B cell (primary cell): ENCODE data around the gene SKAP2. TPM values are rescaled to one million over a fixed set of nuclear protein-coding genes. Genes with fewer than 3 reads are reported as not detected.

Source experiments
- ATAC-seq: fragments of 200-7000 bp; cut with Tn5 transposase; one replicate; pipeline ENCODE4 v1.10.0; 2021; ENCODE audit warnings: low read depth, mild to moderate bottlenecking, moderate number of reproducible peaks, moderate library complexity
- CTCF ChIA-PET: fragments of 350-600 bp; sonication (Branson Sonifier 250); formaldehyde crosslinking; loops from one replicate; lab custom pipeline; 2021; ENCODE audit warnings: antibody characterized with exemption, inconsistent platforms; lab: Charles Lee
- POLR2A ChIA-PET: fragments of 350-600 bp; sonication (Branson Sonifier 250); formaldehyde crosslinking; loops from one replicate; lab custom pipeline; 2021; ENCODE audit warnings: antibody characterized with exemption; lab: Charles Lee
- DNase-seq: peaks from one replicate; pipeline ENCODE4 v3.0.0; 2013
- H2AFZ ChIP-seq: 2 replicates; pipeline ENCODE4 v1.6.1; 2012; ENCODE audit warnings: mild to moderate bottlenecking, low read depth, low read length; ENCODE audit not compliant: insufficient read depth, poor library complexity, severe bottlenecking
- H3K27ac ChIP-seq, 2 donors: 1 replicate in 1 of 2; 2 replicates in 1 of 2; pipeline ENCODE4 v1.5.1; 2012 to 2013; ENCODE audit warnings: low read length in 2 of 2, mild to moderate bottlenecking in 2 of 2, moderate library complexity in 1 of 2
- H3K27me3 ChIP-seq, 4 experiments: fragments of 200-600 bp in 1 of 4; sonication (generic) in 1 of 4; replicated peaks in 1 of 4; 1 replicate in 2 of 4; 2 replicates in 2 of 4; pipeline versions ENCODE4 v1.6.1 to v1.7.0; 2013 to 2016; ENCODE audit warnings: low read length in 3 of 4, mild to moderate bottlenecking in 2 of 4, mixed read lengths in 1 of 4, moderate library complexity in 1 of 4; ENCODE audit not compliant: insufficient read depth in 4 of 4, control insufficient read depth in 3 of 4; ENCODE audit errors: control extremely low read depth in 1 of 4
- H3K36me3 ChIP-seq, 2 experiments: replicated peaks in 1 of 2; 1 replicate in 1 of 2; 2 replicates in 1 of 2; pipeline versions ENCODE4 v1.6.1 to v1.7.1; 2013; ENCODE audit warnings: low read length in 1 of 2; ENCODE audit not compliant: insufficient read depth in 2 of 2, control insufficient read depth in 1 of 2; ENCODE audit errors: control extremely low read depth in 1 of 2, extremely low read depth in 1 of 2
- H3K4me1 ChIP-seq, 2 donors: fragments of 200-600 bp in 1 of 2; sonication (generic) in 1 of 2; 1 replicate in 1 of 2; 2 replicates in 1 of 2; pipeline versions ENCODE4 v1.5.1 to v1.6.1; 2013 to 2017; ENCODE audit warnings: low read length in 2 of 2; ENCODE audit not compliant: control insufficient read depth in 2 of 2, insufficient read depth in 2 of 2
- H3K4me2 ChIP-seq: replicated peaks from 2 replicates; pipeline ENCODE3; 2012; ENCODE audit warnings: mild to moderate bottlenecking, low read depth, low read length; ENCODE audit not compliant: poor library complexity, severe bottlenecking
- H3K4me3 ChIP-seq, 5 experiments: fragments of 200-600 bp in 1 of 5; sonication (generic) in 1 of 5; 1 replicate in 3 of 5; 2 replicates in 2 of 5; pipeline versions ENCODE4 v1.5.1 to v1.7.0; 2011 to 2016; ENCODE audit warnings: low read length in 4 of 5, mild to moderate bottlenecking in 4 of 5, low read depth in 2 of 5, control low read depth in 1 of 5, moderate library complexity in 1 of 5; ENCODE audit not compliant: insufficient read depth in 1 of 5; ENCODE audit errors: control extremely low read depth in 1 of 5, extremely low read depth in 1 of 5
- H3K79me2 ChIP-seq: fragments of 200-600 bp; sonication (generic); one replicate; pipeline ENCODE4 v1.6.0; 2016; ENCODE audit warnings: low read length; ENCODE audit not compliant: control insufficient read depth, insufficient read depth
- H3K9ac ChIP-seq: fragments of 200-600 bp; sonication (generic); 2 replicates; pipeline ENCODE4 v1.6.1; 2017; ENCODE audit warnings: mild to moderate bottlenecking, low read length, moderate library complexity
- H3K9me3 ChIP-seq, 3 donors: one replicate each; pipeline versions ENCODE4 v1.6.1 to v1.7.1; 2013; ENCODE audit warnings: low read length in 2 of 3; ENCODE audit not compliant: control insufficient read depth in 2 of 3, insufficient read depth in 1 of 3; ENCODE audit errors: control extremely low read depth in 1 of 3
- H4K20me1 ChIP-seq: 2 replicates; pipeline ENCODE4 v1.6.0; 2012; ENCODE audit warnings: mild to moderate bottlenecking, low read length; ENCODE audit not compliant: insufficient read depth, control insufficient read depth, poor library complexity, severe bottlenecking
- H3K27ac Mint-ChIP-seq: one replicate; pipeline ENCODE4 v1.8.0; 2021; ENCODE audit warnings: mixed read lengths
- H3K27me3 Mint-ChIP-seq: one replicate; pipeline ENCODE4 v1.8.0; 2021; ENCODE audit warnings: mixed read lengths
- H3K4me1 Mint-ChIP-seq: one replicate; pipeline ENCODE4 v1.8.0; 2021; ENCODE audit warnings: mixed read lengths
- H3K4me3 Mint-ChIP-seq: one replicate; pipeline ENCODE4 v1.8.0; 2021; ENCODE audit warnings: mixed read lengths
- H3K9me3 Mint-ChIP-seq: one replicate; pipeline ENCODE4 v1.8.0; 2022; ENCODE audit warnings: mixed read lengths; ENCODE audit not compliant: insufficient read depth
- EZH2 ChIP-seq: IDR thresholded peaks from 2 replicates; pipeline ENCODE4 v1.6.1; 2012; ENCODE audit warnings: borderline replicate concordance, low read depth, mild to moderate bottlenecking, moderate library complexity, low read length; ENCODE audit not compliant: insufficient read depth, poor library complexity, severe bottlenecking
- WGBS: methylation state at CpG from one replicate; pipeline ENCODE4 v1.1.5; 2013; ENCODE audit warnings: missing lambda C conversion rate; ENCODE audit not compliant: insufficient coverage; 5-methylcytosine and 5-hydroxymethylcytosine counted together
- intact Hi-C: fragments of 100-400 bp; cut with micrococcal nuclease; formaldehyde crosslinking; loops from one replicate; pipeline ENCODE4 v1.10.0; 2022
- polyA plus RNA-seq: library from polyadenylated mRNA; depleted of rRNA; stranded (reverse); fragments of >200 nt; gene quantifications from 2 replicates; pipeline ENCODE4 v1.2.3, GENCODE V29; 2012
- total RNA-seq, 2 donors: library from RNA; stranded (reverse); fragments of 120-200 nt in 1 of 2; gene quantifications; 1 replicate in 1 of 2; 2 replicates in 1 of 2; pipeline versions ENCODE4 v1.2.3 to v1.2.4, GENCODE V29; 2013 to 2022
- TF ChIP-seq, protein P1 (sequence below): fragments of 200-600 bp; IDR thresholded peaks from one replicate; pipeline ENCODE4 v1.8.0; 2022; ENCODE audit warnings: antibody characterized with exemption, mild to moderate bottlenecking

SKAP2 gene
- total and polyA plus RNA-seq, 2 donors (not counting 1 experiment from before 2014, with no cell fraction given), result 12.8 to 58.4 TPM

DNA sequence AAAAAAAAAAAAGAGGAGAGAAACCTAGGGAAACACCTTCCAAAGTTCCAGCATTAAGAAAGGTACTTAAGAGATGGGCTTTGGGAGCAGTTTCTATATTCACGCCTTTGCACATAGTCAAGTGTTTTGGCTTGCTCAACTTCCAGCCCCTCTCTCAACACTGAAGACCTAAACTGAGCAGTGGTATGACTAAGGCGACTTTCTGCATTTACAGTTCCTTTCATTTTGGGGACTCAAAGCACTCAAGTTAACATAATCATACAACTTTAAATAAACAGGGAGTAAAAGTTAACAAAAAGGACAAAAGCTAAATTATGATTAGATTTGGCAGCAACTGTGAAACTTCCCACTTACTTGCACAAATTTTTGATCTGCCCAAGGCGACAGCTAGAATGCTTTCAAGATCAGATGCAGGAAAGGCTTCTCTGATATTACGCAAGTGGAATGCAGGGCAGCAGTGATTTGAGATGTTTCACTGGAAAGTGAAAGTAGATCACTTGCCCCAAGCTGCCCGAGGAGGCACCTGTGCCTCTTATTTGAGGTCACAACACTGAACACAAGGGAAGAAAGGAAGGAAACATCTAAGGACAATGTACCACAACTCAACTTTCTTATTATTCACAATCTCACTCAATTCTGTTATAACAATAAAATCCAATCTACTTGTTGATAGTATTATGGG, 199.5 kb downstream of the SKAP2 start:
- Histone ChIP-seq H3K4me2 (peak overlapping the region; percentile 44), H3K27ac (no peak overlapping the region), H2AFZ (peak overlapping the region; percentile 16), H3K4me1 (peaks cover 0 to 6% of the 10 kb centered on the region in 2 donors), H3K9me3 (no peaks in the 10 kb centered on the region), H4K20me1 (no peaks in the 10 kb centered on the region), H3K27me3 (no peaks in the 10 kb centered on the region), H3K36me3 (peaks cover 2 to 3% of the 10 kb centered on the region in 2 experiments), H3K9ac (peak overlapping the region; percentile 20), H3K79me2 (no peaks in the 10 kb centered on the region), H3K4me3 (peak overlapping the region in 3 of 5 experiments; percentile 8 to 36 (median 21))
- TF ChIP-seq, protein P1, sequence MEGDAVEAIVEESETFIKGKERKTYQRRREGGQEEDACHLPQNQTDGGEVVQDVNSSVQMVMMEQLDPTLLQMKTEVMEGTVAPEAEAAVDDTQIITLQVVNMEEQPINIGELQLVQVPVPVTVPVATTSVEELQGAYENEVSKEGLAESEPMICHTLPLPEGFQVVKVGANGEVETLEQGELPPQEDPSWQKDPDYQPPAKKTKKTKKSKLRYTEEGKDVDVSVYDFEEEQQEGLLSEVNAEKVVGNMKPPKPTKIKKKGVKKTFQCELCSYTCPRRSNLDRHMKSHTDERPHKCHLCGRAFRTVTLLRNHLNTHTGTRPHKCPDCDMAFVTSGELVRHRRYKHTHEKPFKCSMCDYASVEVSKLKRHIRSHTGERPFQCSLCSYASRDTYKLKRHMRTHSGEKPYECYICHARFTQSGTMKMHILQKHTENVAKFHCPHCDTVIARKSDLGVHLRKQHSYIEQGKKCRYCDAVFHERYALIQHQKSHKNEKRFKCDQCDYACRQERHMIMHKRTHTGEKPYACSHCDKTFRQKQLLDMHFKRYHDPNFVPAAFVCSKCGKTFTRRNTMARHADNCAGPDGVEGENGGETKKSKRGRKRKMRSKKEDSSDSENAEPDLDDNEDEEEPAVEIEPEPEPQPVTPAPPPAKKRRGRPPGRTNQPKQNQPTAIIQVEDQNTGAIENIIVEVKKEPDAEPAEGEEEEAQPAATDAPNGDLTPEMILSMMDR, result no peak
- no peak for TF ChIP-seq EZH2
- intact Hi-C loops, result loop anchor here (5.0 kb wide), 2 partner anchors 373 to 588 kb away; partner anchors contain the start of gene SNX10
- DNase-seq (peak; percentile 54), ATAC-seq (peak; percentile 73)
- WGBS, result 33% methylated on average over 1 of the region's 5 CpGs
- Mint-ChIP-seq H3K9me3 (no peaks in the 10 kb centered on the region), H3K4me1 (peaks cover 14% of the 10 kb centered on the region), H3K27ac (no peak overlapping the region), H3K4me3 (peak overlapping the region; percentile 64), H3K27me3 (no peaks in the 10 kb centered on the region)
- CTCF ChIA-PET, result interaction anchor here (0.7 to 5.9 kb wide), 6 partner anchors 11 to 771 kb away, joined by 3 to 165 read pairs (median 20); no protein-coding TSS in a partner anchor
- POLR2A ChIA-PET, result no interaction called here

DNA sequence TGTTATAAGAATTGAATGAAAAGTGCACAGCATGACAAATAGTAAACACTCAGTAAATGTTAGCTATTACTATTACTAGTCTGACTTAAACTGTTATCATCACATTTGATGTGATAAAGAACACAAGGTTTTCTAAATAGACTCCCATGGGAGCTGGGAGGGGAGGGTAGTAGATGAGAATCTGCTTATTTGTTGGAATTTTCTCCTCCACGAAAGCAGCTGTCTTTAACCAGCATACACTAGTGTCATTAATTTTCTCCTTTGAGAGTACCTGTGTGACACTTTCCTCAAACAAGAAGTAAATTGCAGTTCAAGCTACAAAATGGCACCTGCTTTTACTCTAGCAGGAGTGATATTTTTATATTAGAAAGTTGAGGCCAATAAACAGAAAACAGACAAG, 200.1 kb downstream of the SKAP2 start:
- no peak overlapping the region for H3K4me3 Mint-ChIP-seq
- no peaks in the 10 kb centered on the region for H3K9me3 Mint-ChIP-seq
- H3K4me1 Mint-ChIP-seq, result peaks cover 14% of the 10 kb centered on the region
- Histone ChIP-seq H3K27ac (no peak overlapping the region), H3K4me1 (peaks cover 0 to 6% of the 10 kb centered on the region in 2 donors), H3K36me3 (peaks cover 2 to 3% of the 10 kb centered on the region in 2 experiments), H3K4me2 (no peak overlapping the region), H4K20me1 (no peaks in the 10 kb centered on the region), H3K79me2 (no peaks in the 10 kb centered on the region), H3K27me3 (no peaks in the 10 kb centered on the region), H3K4me3 (no peak overlapping the region), H2AFZ (no peak overlapping the region), H3K9ac (no peak overlapping the region), H3K9me3 (no peaks in the 10 kb centered on the region)
- ATAC-seq (no peak), DNase-seq (no peak)
- intact Hi-C loops, result no loop called here
- WGBS, result no CpG with 5 or more reads among the region's 1 CpG
- CTCF ChIA-PET, result interaction anchor here (0.7 to 5.9 kb wide), 6 partner anchors 171 to 788 kb away, joined by 3 to 165 read pairs (median 19); no protein-coding TSS in a partner anchor
- TF ChIP-seq, protein P1, result no peak
- no peak for TF ChIP-seq EZH2
- no peaks in the 10 kb centered on the region for H3K27me3 Mint-ChIP-seq
- POLR2A ChIA-PET, result no interaction called here
- H3K27ac Mint-ChIP-seq, result no peak overlapping the region
